ENCODE measurements around the gene AGBL1.

Gene AGBL1

DNA sequence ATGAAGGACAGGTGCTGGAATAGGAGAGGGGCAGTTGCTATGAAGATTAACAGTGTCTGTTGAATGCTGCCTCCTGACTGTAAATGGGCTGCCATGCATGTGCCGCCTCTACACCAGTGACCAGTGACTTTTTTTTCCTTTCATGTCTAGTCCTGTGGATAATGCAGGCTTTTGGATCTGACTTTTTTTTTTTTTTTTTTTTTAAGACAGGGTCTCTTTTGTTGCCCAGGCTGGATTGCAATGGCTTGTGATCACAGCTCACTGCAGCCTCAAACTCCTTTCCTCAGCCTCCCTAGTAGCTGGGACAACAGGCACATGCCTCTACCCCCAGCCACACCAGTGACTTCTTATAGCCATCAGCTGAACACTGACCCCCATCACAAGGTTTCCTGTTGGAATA is 41.2 kb upstream of the AGBL1 start:
- ATAC-seq (ENCODE audit: insufficient read depth, low read depth), result no peak
- Histone ChIP-seq H3K9me3 (ENCODE audit: insufficient read depth, low read length, severe bottlenecking) (no peaks in the 10 kb centered on the region), H3K36me3 (ENCODE audit: insufficient read depth, low read length) (no peaks in the 10 kb centered on the region), H3K4me3 (ENCODE audit: low read depth in 1 of 2, low read length in 2 of 2) (no peak overlapping the region), H3K4me2 (ENCODE audit: insufficient read depth, low read length) (no peak overlapping the region), H3K79me2 (ENCODE audit: insufficient read depth, low read length) (no peaks in the 10 kb centered on the region), H3K4me1 (ENCODE audit: insufficient read depth, low read length) (peaks cover 9% of the 10 kb centered on the region), H3K9ac (ENCODE audit: low read depth, low read length) (no peak overlapping the region), H3K27me3 (ENCODE audit: insufficient read depth, low read length, poor library complexity) (no peaks in the 10 kb centered on the region), H2AFZ (ENCODE audit: low read depth, low read length) (no peak overlapping the region), H4K20me1 (ENCODE audit: insufficient read depth, low read length) (no peaks in the 10 kb centered on the region), H3K27ac (ENCODE audit: low read length) (no peak overlapping the region)
- TF ChIP-seq, protein P1, sequence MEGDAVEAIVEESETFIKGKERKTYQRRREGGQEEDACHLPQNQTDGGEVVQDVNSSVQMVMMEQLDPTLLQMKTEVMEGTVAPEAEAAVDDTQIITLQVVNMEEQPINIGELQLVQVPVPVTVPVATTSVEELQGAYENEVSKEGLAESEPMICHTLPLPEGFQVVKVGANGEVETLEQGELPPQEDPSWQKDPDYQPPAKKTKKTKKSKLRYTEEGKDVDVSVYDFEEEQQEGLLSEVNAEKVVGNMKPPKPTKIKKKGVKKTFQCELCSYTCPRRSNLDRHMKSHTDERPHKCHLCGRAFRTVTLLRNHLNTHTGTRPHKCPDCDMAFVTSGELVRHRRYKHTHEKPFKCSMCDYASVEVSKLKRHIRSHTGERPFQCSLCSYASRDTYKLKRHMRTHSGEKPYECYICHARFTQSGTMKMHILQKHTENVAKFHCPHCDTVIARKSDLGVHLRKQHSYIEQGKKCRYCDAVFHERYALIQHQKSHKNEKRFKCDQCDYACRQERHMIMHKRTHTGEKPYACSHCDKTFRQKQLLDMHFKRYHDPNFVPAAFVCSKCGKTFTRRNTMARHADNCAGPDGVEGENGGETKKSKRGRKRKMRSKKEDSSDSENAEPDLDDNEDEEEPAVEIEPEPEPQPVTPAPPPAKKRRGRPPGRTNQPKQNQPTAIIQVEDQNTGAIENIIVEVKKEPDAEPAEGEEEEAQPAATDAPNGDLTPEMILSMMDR (IDR thresholded peaks at IDR 0.05; ENCODE audit: borderline replicate concordance, extremely low read depth, low read length, poor library complexity, severe bottlenecking), result no peak
- no peak for TF ChIP-seq EZH2 (IDR thresholded peaks at IDR 0.05; ENCODE audit: borderline replicate concordance, low read depth, low read length, severe bottlenecking)
- no peak for DNase-seq

DNA sequence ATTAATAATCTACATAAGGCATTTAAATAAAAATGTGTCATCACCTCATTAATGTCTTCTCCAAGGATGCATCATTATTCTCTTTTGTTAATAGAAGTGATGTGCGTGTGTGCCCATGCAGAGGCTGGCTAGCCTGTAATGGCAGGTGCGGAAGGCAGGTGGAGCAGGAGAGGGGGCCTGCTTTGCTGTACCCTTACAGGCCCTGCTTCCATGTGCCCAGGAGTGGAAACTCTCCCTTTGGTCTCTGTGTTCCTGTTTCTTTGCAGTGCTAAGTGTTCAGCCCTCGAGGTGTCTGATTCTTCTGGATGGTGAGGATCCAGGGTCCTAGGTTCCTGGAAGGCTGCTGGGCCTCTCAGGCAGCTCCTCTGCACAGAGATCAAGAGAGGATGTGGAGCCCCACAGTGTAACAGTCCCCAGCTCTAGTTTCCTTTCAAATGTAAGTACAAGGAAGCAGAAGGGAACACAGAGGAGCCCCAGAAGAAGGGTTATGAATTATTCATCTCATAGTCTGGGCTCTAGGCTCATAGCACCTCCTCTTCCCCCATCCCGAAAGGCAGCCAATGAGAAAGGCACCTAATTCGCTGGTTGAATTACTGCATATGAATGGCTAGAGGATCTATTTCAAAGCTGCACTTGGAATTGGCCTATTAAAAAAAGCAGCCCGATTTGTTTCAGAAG is 39.2 kb upstream of the AGBL1 start:
- no peak overlapping the region for H3K4me2 ChIP-seq (ENCODE audit: insufficient read depth, low read length)
- TF ChIP-seq, protein P1 (IDR thresholded peaks at IDR 0.05; ENCODE audit: borderline replicate concordance, extremely low read depth, low read length, poor library complexity, severe bottlenecking), result peak; percentile 47
- TF ChIP-seq EZH2 (IDR thresholded peaks at IDR 0.05; ENCODE audit: borderline replicate concordance, low read depth, low read length, severe bottlenecking), result no peak
- H3K36me3 ChIP-seq (ENCODE audit: insufficient read depth, low read length), result no peaks in the 10 kb centered on the region
- H3K4me3 ChIP-seq (ENCODE audit: low read depth in 1 of 2, low read length in 2 of 2), result no peak overlapping the region
- no peak; the same call in 2 of the 3 replicates for ATAC-seq (ENCODE audit: insufficient read depth, low read depth)
- no peaks in the 10 kb centered on the region for H3K27me3 ChIP-seq (ENCODE audit: insufficient read depth, low read length, poor library complexity)
- H4K20me1 ChIP-seq (ENCODE audit: insufficient read depth, low read length), result no peaks in the 10 kb centered on the region
- no peak overlapping the region for H3K9ac ChIP-seq (ENCODE audit: low read depth, low read length)
- H2AFZ ChIP-seq (ENCODE audit: low read depth, low read length), result peak overlapping the region; percentile 41; the same call in 1 of the 2 replicates
- peaks cover 27% of the 10 kb centered on the region for H3K4me1 ChIP-seq (ENCODE audit: insufficient read depth, low read length)
- DNase-seq, result peak; percentile 13
- no peaks in the 10 kb centered on the region for H3K79me2 ChIP-seq (ENCODE audit: insufficient read depth, low read length)
- peak overlapping the region; percentile 39; the same call in 1 of the 2 replicates for H3K27ac ChIP-seq (ENCODE audit: low read length)
- H3K9me3 ChIP-seq (ENCODE audit: insufficient read depth, low read length, severe bottlenecking), result no peaks in the 10 kb centered on the region

DNA sequence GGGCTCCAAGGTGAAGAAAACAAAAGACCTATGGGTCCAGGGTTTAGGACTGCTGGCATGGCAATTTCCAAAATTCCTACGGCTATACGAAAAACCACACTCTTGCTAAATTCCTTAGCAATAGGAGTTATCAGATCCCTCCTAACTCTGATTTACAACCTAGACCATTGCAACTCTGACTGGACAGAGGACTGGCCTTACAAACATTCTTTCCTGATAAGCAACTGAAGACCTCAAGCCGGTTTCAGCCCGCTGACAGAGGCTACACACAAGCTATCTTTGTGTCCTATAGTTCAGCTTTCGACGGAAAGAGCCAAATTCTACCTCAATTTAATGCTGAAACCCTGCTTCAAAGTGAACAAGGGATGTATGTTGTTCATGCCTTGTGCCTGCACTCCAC is 38.3 kb upstream of the AGBL1 start:
- H3K9ac ChIP-seq (ENCODE audit: low read depth, low read length), result no peak overlapping the region
- no peaks in the 10 kb centered on the region for H3K36me3 ChIP-seq (ENCODE audit: insufficient read depth, low read length)
- H3K27me3 ChIP-seq (ENCODE audit: insufficient read depth, low read length, poor library complexity), result no peaks in the 10 kb centered on the region
- H3K9me3 ChIP-seq (ENCODE audit: insufficient read depth, low read length, severe bottlenecking), result no peaks in the 10 kb centered on the region
- H3K4me2 ChIP-seq (ENCODE audit: insufficient read depth, low read length), result no peak overlapping the region
- H3K4me3 ChIP-seq (ENCODE audit: low read depth in 1 of 2, low read length in 2 of 2), result no peak overlapping the region
- no peaks in the 10 kb centered on the region for H3K79me2 ChIP-seq (ENCODE audit: insufficient read depth, low read length)
- no peaks in the 10 kb centered on the region for H4K20me1 ChIP-seq (ENCODE audit: insufficient read depth, low read length)
- no peak overlapping the region for H2AFZ ChIP-seq (ENCODE audit: low read depth, low read length)
- peaks cover 29% of the 10 kb centered on the region for H3K4me1 ChIP-seq (ENCODE audit: insufficient read depth, low read length)
- DNase-seq (no peak), ATAC-seq (ENCODE audit: insufficient read depth, low read depth) (no peak)
- no peak overlapping the region for H3K27ac ChIP-seq (ENCODE audit: low read length)
- TF ChIP-seq, protein P1 (IDR thresholded peaks at IDR 0.05; ENCODE audit: borderline replicate concordance, extremely low read depth, low read length, poor library complexity, severe bottlenecking), result no peak
- no peak for TF ChIP-seq EZH2 (IDR thresholded peaks at IDR 0.05; ENCODE audit: borderline replicate concordance, low read depth, low read length, severe bottlenecking)

All from DND-41 (cell line).